Cardiac muscle cell (in vitro differentiated cells and primary cell): Measurements from ENCODE around the gene NRP1. TPM values are rescaled to one million over a fixed set of nuclear protein-coding genes. Genes with fewer than 3 reads are reported as not detected.

ENCODE experiments used
- DNase-seq, 2 donors: peaks; one replicate each; pipeline versions ENCODE4 v3.0.0 to v3.0.0-alpha.2; 2010 to 2017; ENCODE audit warnings: low read depth in 1 of 2, low spot score in 1 of 2
- H3K27ac ChIP-seq: fragments of 200-600 bp; sonication (generic); 2 replicates; pipeline ENCODE4 v1.5.1; 2016
- H3K27me3 ChIP-seq: fragments of 200-600 bp; sonication (generic); 2 replicates; pipeline ENCODE4 v1.6.0; 2016; ENCODE audit warnings: control low read depth
- H3K36me3 ChIP-seq: fragments of 200-600 bp; sonication (generic); 2 replicates; pipeline ENCODE4 v1.5.1; 2016; ENCODE audit warnings: control low read depth
- H3K4me1 ChIP-seq: fragments of 200-600 bp; sonication (generic); 2 replicates; pipeline ENCODE4 v1.8.1; 2017; ENCODE audit warnings: low read depth, mild to moderate bottlenecking, mixed run types
- H3K4me3 ChIP-seq: fragments of 200-600 bp; sonication (generic); 2 replicates; pipeline ENCODE4 v1.5.1; 2016; ENCODE audit warnings: mild to moderate bottlenecking
- H3K9me3 ChIP-seq: fragments of 200-600 bp; sonication (generic); 2 replicates; pipeline ENCODE4 v1.5.1; 2017; ENCODE audit warnings: low read depth, mild to moderate bottlenecking, control low read depth
- CTCF ChIP-seq: IDR thresholded peaks from 2 replicates; pipeline ENCODE4 v1.5.1; 2012; ENCODE audit warnings: low read depth, mild to moderate bottlenecking, low read length
- polyA plus RNA-seq: library from polyadenylated mRNA; unstranded; fragments of >200 nt; fragmentation: Nextera tagmentation; extraction: Ambion mirVana; gene quantifications from 2 replicates; pipeline ENCODE4 v1.2.1, GENCODE V29; 2016
- total RNA-seq: library from RNA; depleted of rRNA; stranded (reverse); fragments of >200 nt; gene quantifications from 2 replicates; pipeline ENCODE4 v1.2.3, GENCODE V29; 2016

NRP1 gene
- total and polyA plus RNA-seq, 2 experiments from 2014 or later, result 145 to 327 TPM

GRCh38 chr10:33180390-33180789 lies 154.1 kb downstream of the NRP1 start:
- no peak for DNase-seq
- H3K36me3 ChIP-seq, result peaks cover 66% of the 10 kb centered on the region
- H3K9me3 ChIP-seq, result no peaks in the 10 kb centered on the region
- no peaks in the 10 kb centered on the region for H3K27me3 ChIP-seq
- TF ChIP-seq CTCF, result no peak
- H3K4me3 ChIP-seq, result no peak overlapping the region
- no peaks in the 10 kb centered on the region for H3K4me1 ChIP-seq
- no peak overlapping the region for H3K27ac ChIP-seq

- Histone ChIP-seq H3K4me1 (no peaks in the 10 kb centered on the region), H3K9me3 (no peaks in the 10 kb centered on the region), H3K27ac (peak overlapping the region; percentile 14), H3K4me3 (no peak overlapping the region), H3K27me3 (no peaks in the 10 kb centered on the region), H3K36me3 (peaks cover 54% of the 10 kb centered on the region)
- no peak for TF ChIP-seq CTCF
- no peak for DNase-seq
Measured at GRCh38 chr10:33179067-33179466, 155.4 kb downstream of the NRP1 start.

- no peak for DNase-seq
- Histone ChIP-seq H3K27ac (no peak overlapping the region), H3K9me3 (no peaks in the 10 kb centered on the region), H3K27me3 (no peaks in the 10 kb centered on the region), H3K36me3 (peaks cover 45% of the 10 kb centered on the region), H3K4me3 (no peak overlapping the region), H3K4me1 (no peaks in the 10 kb centered on the region)
- no peak for TF ChIP-seq CTCF
Measured at GRCh38 chr10:33178026-33178755, 156.3 kb downstream of the NRP1 start.

GRCh38 chr10:33176688-33177087 lies 157.8 kb downstream of the NRP1 start:
- Histone ChIP-seq H3K9me3 (no peaks in the 10 kb centered on the region), H3K4me1 (no peaks in the 10 kb centered on the region), H3K27ac (peak overlapping the region; percentile 18), H3K27me3 (no peaks in the 10 kb centered on the region), H3K36me3 (peaks cover 32% of the 10 kb centered on the region), H3K4me3 (no peak overlapping the region)
- TF ChIP-seq CTCF, result no peak
- DNase-seq, result no peak

GRCh38 chr10:33174674-33175434 lies 159.6 kb downstream of the NRP1 start:
- Histone ChIP-seq H3K9me3 (no peaks in the 10 kb centered on the region), H3K27me3 (no peaks in the 10 kb centered on the region), H3K4me3 (no peak overlapping the region), H3K4me1 (no peaks in the 10 kb centered on the region), H3K36me3 (peaks cover 13% of the 10 kb centered on the region), H3K27ac (no peak overlapping the region)
- no peak for DNase-seq
- no peak for TF ChIP-seq CTCF
